ENCODE results near the gene OIP5. TPM values are rescaled to one million over a fixed set of nuclear protein-coding genes. Genes with fewer than 3 reads are reported as not detected.

OIP5 gene
- total and polyA plus RNA-seq, 10 of the 15 experiments (the other 5 are each of a cell fraction or from before 2014, with no cell fraction given) = 4.8 to 61.4 (median 22.1) TPM

- TF ChIP-seq ZNF687 (IDR thresholded peaks at IDR 0.05) = no peak
These were observed 4.2 kb upstream of the OIP5 start (continued) for GRCh38 chr15:41336549-41336948.

- RAD21 ChIA-PET (ENCODE audit: unreplicated experiment) = interaction anchor here (0.6 to 1.1 kb wide), 2 partner anchors 103 to 641 kb away, joined by 3 read pairs; no protein-coding TSS in a partner anchor
- Histone ChIP-seq H3K4me2 (ENCODE audit: control insufficient read depth, insufficient read depth) (peak overlapping the region; percentile 80), H3K4me3 (peak overlapping the region; percentile 91), H4K20me1 (ENCODE audit: control insufficient read depth, insufficient read depth) (no peaks in the 10 kb centered on the region), H3K36me3 (ENCODE audit: control insufficient read depth in 2 of 2, insufficient read depth in 2 of 2, low read length in 1 of 2) (peaks cover 0 to 3% of the 10 kb centered on the region in 2 experiments), H3K27me3 (replicated peaks in 1 of 2; ENCODE audit: control insufficient read depth in 2 of 2, insufficient read depth in 2 of 2, low read length in 1 of 2) (no peaks in the 10 kb centered on the region), H3K9ac (ENCODE audit: control insufficient read depth, insufficient read depth, low read length) (peak overlapping the region; percentile 98), H3K79me2 (ENCODE audit: control insufficient read depth, insufficient read depth, low read length) (peaks cover 77% of the 10 kb centered on the region), H3K4me1 (ENCODE audit: control insufficient read depth, insufficient read depth, low read length) (peaks cover 4% of the 10 kb centered on the region; the same call in 1 of the 2 replicates), H3K9me3 (replicated peaks; ENCODE audit: control insufficient read depth, insufficient read depth, low read length) (no peaks in the 10 kb centered on the region), H3K27ac (ENCODE audit: control insufficient read depth, insufficient read depth) (peak overlapping the region; percentile 99), H2AFZ (ENCODE audit: control insufficient read depth, low read depth, low read length) (peak overlapping the region; percentile 64)
- no peak for FAIRE-seq
- in situ Hi-C loops (cut with MboI) = no loop called here
- SMC1A ChIA-PET (ENCODE audit: uncharacterized antibody, unreplicated experiment) = interaction anchor here (0.5 to 0.6 kb wide), 2 partner anchors 18 to 231 kb away, joined by 3 read pairs; no protein-coding TSS in a partner anchor
- WGBS (ENCODE audit: insufficient coverage, insufficient replicate concordance, low lambda C conversion rate, missing lambda C conversion rate) = 0% methylated on average over 12 of the region's 12 CpGs
- ATAC-seq = no peak
- no peak for DNase-seq (ENCODE audit: low read depth, low spot score)
- POLR2A ChIA-PET = interaction anchor here (0.5 to 2.3 kb wide), 5 partner anchors 15 to 745 kb away, joined by 3 to 8 read pairs (median 5); partner anchors contain the start of gene RPAP1
- BruUV-seq (replicated peaks) = no TSS peak
- intact Hi-C loops (cut with micrococcal nuclease; ENCODE audit: unreplicated experiment) = loop anchor here (5.0 kb wide), 1 partner anchor 638 kb away; the partner anchor contains the start of gene EHD4
- CTCF ChIA-PET = interaction anchor here (1.5 to 2.9 kb wide), 2 partner anchors 16 to 103 kb away, joined by 3 to 8 read pairs; partner anchors contain the start of genes CHP1 and EXD1
- no peak for TF ChIP-seq ELK1 (IDR thresholded peaks at IDR 0.05; ENCODE audit: low read depth, low read length)
- 0 out of 2 replicates have a peak, but pooled peaks have one; percentile 20 for TF ChIP-seq CBFB (IDR thresholded peaks at IDR 0.05; ENCODE audit: low read depth)
- no peak for TF ChIP-seq SIX5 (IDR thresholded peaks at IDR 0.05; ENCODE audit: low read depth, low read length, severe bottlenecking)
- no peak for TF ChIP-seq RAD21 (IDR thresholded peaks at IDR 0.05; ENCODE audit: insufficient read depth, low read depth, low read length)
- TF ChIP-seq SRF (IDR thresholded peaks at IDR 0.05; ENCODE audit: low read depth in 2 of 2, low read length in 2 of 2) = no peak
- TF ChIP-seq REST (IDR thresholded peaks at IDR 0.05; ENCODE audit: low read depth, low read length) = no peak
- peak; percentile 28; the same call in 1 of the 2 replicates for TF ChIP-seq EED (IDR thresholded peaks at IDR 0.05; ENCODE audit: low read depth)
These were observed 2.1 kb upstream of the OIP5 start for GRCh38 chr15:41334293-41335120.
